ENCODE measurements around the gene GGCX. TPM values are rescaled to one million over a fixed set of nuclear protein-coding genes. Genes with fewer than 3 reads are reported as not detected.
A peak's percentile ranks its signal among the peaks of the same experiment; 100 is the strongest.

GGCX gene
- total and polyA plus RNA-seq, 7 donors = 19.0 to 35.6 (median 22.3) TPM

DNA sequence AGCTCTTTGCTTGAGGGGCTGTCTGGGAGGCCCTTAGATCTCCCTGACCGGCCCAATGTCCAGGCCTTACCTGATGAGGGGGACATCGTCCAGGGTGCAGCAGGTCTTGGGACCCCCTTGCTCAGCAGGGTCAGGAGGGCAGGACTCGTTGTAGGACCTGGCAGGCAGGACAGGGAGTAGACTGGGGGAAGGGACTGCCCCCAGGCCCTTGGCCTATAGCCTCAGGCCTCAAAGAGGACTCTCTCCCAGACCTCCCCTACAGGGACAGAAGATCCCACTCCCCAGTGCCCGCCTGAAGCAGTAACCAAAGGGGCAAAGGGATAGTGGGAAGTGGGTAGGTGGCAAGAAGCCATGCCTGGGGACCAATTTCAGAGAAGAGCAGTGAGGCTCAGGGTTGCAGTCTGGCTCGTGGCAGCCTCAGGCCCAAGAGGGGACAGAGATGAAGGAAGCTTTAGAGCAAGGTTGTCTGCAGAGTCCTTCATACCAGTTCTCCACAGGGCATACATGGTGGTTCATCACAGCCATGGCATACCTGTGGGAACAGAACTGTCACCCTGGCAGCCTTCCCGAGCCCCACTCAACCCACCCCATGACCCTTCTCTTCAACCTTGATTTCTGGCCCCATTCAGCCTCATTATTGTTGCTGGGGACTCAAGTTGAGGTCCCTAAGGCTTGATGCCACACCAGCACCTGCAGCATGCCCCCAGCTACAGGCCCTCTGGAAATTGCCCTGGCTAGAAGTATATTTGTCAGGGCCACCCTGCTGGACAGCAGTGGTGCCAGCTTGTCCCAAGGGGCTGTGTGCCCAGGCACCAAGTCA lies 39.9 kb upstream of the GGCX start:
- H3K36me3 ChIP-seq (ENCODE audit: insufficient read depth in 1 of 2, low read depth in 1 of 2) = peaks cover 3 to 53% of the 10 kb centered on the region in 2 donors
- DNase-seq (peak in 1 of 2 donors; percentile 45), ATAC-seq (no peak)
- intact Hi-C loops (cut with DNase I) = loop anchor here in 1 of 2 donors (2.0 kb wide), 1 partner anchor 14 kb away; no protein-coding TSS in a partner anchor
- peak overlapping the region; percentile 74 for H3K4me3 ChIP-seq
- no peak for TF ChIP-seq CTCF (IDR thresholded peaks at IDR 0.05)
- no peaks in the 10 kb centered on the region for H3K27me3 ChIP-seq (ENCODE audit: insufficient read depth in 3 of 3, low read length in 2 of 3)
- WGBS, 3 donors = 67 to 68% (median 67%) methylated on average over 6 of the region's 6 CpGs
- H3K4me1 ChIP-seq = peaks cover 56% of the 10 kb centered on the region
- peak overlapping the region; percentile 89 for H3K27ac ChIP-seq
- H3K9me3 ChIP-seq = no peaks in the 10 kb centered on the region

- DNase-seq (no peak), ATAC-seq (no peak)
- Histone ChIP-seq H3K27ac (peak overlapping the region; percentile 13), H3K27me3 (ENCODE audit: insufficient read depth in 3 of 3, low read length in 2 of 3) (no peaks in the 10 kb centered on the region), H3K4me3 (no peak overlapping the region), H3K4me1 (peaks cover 48% of the 10 kb centered on the region), H3K9me3 (no peaks in the 10 kb centered on the region), H3K36me3 (ENCODE audit: insufficient read depth in 1 of 2, low read depth in 1 of 2) (peaks cover 3 to 49% of the 10 kb centered on the region in 2 donors)
- intact Hi-C loops (cut with DNase I) = loop anchor here in 1 of 2 donors (2.0 kb wide), 1 partner anchor 15 kb away; no protein-coding TSS in a partner anchor
- WGBS, 3 donors = 72 to 76% (median 73%) methylated on average over 3 of the region's 3 CpGs
- TF ChIP-seq CTCF (IDR thresholded peaks at IDR 0.05) = no peak
These were observed 38.9 kb upstream of the GGCX start for GRCh38 chr2:85600235-85600575.

- Histone ChIP-seq H3K4me3 (no peak overlapping the region), H3K27me3 (ENCODE audit: insufficient read depth in 3 of 3, low read length in 2 of 3) (no peaks in the 10 kb centered on the region), H3K36me3 (ENCODE audit: insufficient read depth in 1 of 2, low read depth in 1 of 2) (peaks cover 3 to 49% of the 10 kb centered on the region in 2 donors), H3K9me3 (no peaks in the 10 kb centered on the region), H3K27ac (peak overlapping the region; percentile 13), H3K4me1 (peaks cover 48% of the 10 kb centered on the region)
- intact Hi-C loops (cut with DNase I) = loop anchor here (2.0 to 5.0 kb wide), 2 partner anchors 15 to 37 kb away; partner anchors contain the start of gene GGCX (in 2 of the 2)
- no peak for TF ChIP-seq CTCF (IDR thresholded peaks at IDR 0.05)
- ATAC-seq (no peak), DNase-seq (peak in 1 of 2 donors; percentile 48)
- WGBS, 3 donors = 58 to 72% (median 62%) methylated on average over 14 to 17 of the region's 17 CpGs
These were observed 38.4 kb upstream of the GGCX start for GRCh38 chr2:85599468-85600234.

GRCh38 chr2:85598594-85599340 lies 37.5 kb upstream of the GGCX start:
- DNase-seq (peak in 1 of 2 donors; percentile 26), ATAC-seq (no peak)
- no peak for TF ChIP-seq CTCF (IDR thresholded peaks at IDR 0.05)
- no peak overlapping the region for H3K27ac ChIP-seq
- H3K4me3 ChIP-seq = no peak overlapping the region
- intact Hi-C loops (cut with DNase I) = loop anchor here (5.0 kb wide), 1 partner anchor 36 kb away; the partner anchor contains the start of gene GGCX (in 2 of the 2)
- no peaks in the 10 kb centered on the region for H3K9me3 ChIP-seq
- peaks cover 45% of the 10 kb centered on the region for H3K4me1 ChIP-seq
- H3K27me3 ChIP-seq (ENCODE audit: insufficient read depth in 3 of 3, low read length in 2 of 3) = no peaks in the 10 kb centered on the region
- peaks cover 3 to 49% of the 10 kb centered on the region in 2 donors for H3K36me3 ChIP-seq (ENCODE audit: insufficient read depth in 1 of 2, low read depth in 1 of 2)
- 61 to 69% (median 62%) methylated on average over 14 of the region's 14 CpGs for whole genome bisulfite sequencing, 3 donors
